Measurements from ENCODE around the gene SLC35A5.

The SLC35A5 gene

DNA sequence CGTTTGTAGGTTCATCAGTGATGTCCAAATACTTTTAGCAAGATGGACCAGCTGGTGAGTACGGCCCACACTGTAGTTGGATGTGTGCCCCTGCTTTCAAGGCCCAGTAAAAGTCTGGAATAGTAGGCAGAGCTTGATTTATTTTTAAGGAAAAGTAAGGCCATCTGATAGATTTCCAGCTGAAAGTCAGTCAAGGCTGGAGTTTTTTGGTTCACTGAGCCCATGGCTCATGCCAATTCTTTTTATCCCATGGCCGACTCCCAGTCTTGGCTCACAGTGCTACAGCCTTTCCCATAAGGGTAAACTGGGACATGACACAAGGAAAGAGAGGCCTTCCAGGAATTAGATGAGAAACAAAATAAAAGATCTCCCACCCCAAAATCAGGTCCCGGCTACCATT is 65.6 kb downstream of the SLC35A5 start:
- DNase-seq (ENCODE audit: low read depth) = no peak

DNA sequence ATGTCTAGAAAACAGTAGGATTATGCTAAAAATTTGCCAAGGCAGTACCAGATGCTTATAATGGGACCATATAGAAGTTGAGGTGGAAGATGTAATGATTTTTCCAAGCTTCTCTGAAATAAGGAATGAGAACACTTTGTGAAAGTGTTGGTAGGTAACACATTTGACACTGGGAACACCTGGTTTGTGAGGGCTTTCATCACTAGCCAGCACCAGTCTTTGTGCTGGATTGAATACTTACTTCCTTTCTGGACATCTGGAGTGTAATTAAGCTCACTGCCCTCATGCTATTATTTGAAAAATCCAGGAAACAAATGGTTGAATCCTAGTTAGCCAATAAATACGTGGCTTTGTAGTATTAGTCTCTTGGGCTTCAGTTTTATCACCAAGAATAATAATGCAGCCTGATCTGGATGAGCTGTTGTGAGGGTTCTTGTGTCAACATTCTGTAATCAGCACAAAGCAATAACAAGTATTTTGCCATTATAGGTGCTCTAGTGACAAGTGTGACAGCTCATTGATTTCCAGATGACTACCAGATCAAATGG is 66.1 kb downstream of the SLC35A5 start:
- DNase-seq (ENCODE audit: low read depth) = no peak

DNA sequence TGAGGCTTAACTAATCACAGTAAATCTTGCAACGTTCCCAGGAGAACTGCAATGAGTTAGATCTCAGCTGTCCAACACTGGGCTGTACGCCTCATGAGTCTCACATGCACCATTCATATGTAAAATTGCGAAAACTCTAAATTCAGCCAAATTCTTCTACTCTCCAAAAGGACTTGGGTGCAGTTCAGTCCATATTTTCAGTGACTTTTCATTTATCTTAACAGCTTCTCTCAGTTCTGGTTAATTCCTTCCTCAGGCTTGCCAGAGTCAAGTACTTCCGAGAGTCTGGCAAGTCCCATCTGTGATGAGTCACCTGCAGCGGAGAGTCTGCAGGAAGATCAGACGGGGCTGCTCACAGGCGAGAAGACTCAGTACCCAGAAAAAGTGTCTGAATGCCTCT is 67.6 kb downstream of the SLC35A5 start:
- no peak for DNase-seq (ENCODE audit: low read depth)

DNA sequence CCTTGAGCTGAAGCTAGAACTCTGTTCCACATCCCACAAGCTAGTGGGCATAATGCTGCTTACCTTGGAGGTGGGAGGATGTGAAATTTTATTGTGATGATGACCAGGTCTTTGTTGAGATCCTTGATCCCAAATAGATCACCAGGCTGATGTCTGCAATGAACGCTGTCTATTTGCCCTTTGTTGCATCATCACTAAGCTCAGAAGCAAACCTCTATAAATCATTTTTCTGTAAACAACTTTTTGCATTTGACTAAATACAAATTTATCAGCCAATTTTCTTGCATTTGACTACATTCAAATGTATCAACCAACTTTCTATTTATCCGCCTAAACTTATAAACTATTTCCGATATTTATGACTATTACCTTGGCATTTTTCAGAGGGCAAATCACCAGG is 69.4 kb downstream of the SLC35A5 start:
- no peak for DNase-seq (ENCODE audit: low read depth)

DNA sequence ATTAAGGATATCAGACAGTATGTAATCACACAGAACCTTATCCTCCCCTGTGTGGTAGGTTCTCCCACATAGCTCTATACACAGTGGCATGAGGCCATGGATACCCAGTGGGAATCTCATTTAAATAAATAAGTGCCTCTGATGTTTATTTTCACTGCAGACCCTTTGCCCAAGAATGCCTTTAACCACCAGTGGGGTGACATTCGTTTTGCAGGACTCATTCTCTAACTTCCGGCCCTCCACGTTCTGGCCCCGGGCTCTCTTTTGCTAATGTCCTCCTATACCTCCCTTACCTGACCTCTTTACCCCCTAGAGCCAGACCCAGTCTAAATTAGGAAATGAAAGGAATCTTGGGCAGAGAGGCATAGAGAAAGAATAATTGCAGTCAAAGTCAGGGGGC is 70.8 kb downstream of the SLC35A5 start:
- no peak for DNase-seq (ENCODE audit: low read depth)

- no peak for DNase-seq (ENCODE audit: low read depth)
Observed at GRCh38 chr3:112633191-112633590, 71.3 kb downstream of the SLC35A5 start.

- no peak for DNase-seq (ENCODE audit: low read depth)
Observed at GRCh38 chr3:112633757-112634156, 71.9 kb downstream of the SLC35A5 start.

GRCh38 chr3:112634786-112635541 is 73.1 kb downstream of the SLC35A5 start:
- no peak for DNase-seq (ENCODE audit: low read depth)

Measured in T-helper 22 cell (primary cell).